T-helper 9 cell (primary cell): ENCODE data around the gene CCDC73.
"Not testable (repeated sequence)": the region's sequence is repeated elsewhere in the genome, so short reads cannot be mapped to it uniquely, and the experiment has no call there.

Experiments used
- DNase-seq: peaks from one replicate; pipeline ENCODE4 v3.0.0-alpha.2; 2020
- total RNA-seq, 2 donors: gene quantifications; one replicate each; lab custom pipeline; 2026; lab: John Stamatoyannopoulos, UW

Gene CCDC73
- total RNA-seq: 0 to 0.14 reads per million in 2 donors

DNA sequence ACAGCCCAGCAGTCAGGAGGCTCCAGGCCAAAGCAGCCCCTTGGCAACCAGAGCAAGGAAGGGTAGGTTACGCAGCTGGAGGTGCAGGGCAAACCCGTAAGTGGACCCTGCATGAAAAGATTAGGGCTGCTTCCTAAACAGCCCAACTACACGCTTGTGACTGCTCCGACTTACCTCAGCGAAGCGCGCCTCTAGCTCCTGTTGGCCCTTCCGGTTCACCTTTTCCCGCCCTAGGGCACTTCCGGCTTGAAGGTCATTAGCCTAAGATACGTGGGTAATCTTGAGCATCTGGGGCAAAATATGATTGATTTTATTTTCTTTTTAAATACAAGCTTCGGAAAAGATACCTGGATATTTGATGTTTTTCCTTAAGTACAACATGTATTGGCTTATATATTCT is at the start of gene CCDC73:
TSS of gene CCDC73 (minus strand) at position 224 of the 400 bp plus-strand sequence. CDS start 34,419 bp downstream, outside the sequence.
- no peak for DNase-seq

DNA sequence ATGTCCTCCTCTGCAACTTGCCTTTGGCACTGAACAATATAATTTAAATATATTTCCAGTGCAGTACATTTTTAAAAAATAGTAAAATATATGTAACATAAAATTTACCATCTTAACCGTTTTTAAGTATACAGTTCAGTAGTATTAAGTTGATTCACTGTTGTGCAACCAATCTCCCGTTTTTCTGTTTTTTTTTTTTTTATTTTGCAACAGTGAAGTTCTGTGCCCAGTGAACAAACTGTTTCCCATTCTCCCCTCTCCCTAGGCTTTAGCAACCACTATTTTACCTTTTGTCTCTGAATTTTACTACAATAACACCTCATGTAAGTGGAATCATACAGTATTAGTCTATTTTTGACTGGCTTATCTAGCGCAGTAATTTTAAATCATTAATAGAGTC is 49.1 kb upstream of the CCDC73 start:
- DNase-seq: no peak

DNA sequence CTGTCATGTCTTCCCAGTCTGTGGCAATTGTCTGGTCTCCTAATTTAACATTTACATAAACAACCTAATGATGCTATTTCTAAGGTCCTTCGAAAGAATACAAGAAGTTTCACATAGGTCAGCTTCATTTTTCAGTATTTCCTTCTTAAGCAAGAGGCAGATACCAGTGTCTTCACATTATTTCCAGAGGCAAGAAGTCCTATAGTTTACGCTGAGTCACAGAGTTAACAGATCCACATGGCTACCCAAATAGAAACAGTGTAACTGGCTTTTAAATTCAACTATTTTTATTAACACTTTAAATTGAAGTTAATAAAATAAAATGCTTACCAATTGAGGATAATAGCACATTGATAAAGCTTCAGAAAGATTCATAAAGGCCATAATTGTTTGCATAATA is 46.1 kb upstream of the CCDC73 start:
- no peak for DNase-seq

DNA sequence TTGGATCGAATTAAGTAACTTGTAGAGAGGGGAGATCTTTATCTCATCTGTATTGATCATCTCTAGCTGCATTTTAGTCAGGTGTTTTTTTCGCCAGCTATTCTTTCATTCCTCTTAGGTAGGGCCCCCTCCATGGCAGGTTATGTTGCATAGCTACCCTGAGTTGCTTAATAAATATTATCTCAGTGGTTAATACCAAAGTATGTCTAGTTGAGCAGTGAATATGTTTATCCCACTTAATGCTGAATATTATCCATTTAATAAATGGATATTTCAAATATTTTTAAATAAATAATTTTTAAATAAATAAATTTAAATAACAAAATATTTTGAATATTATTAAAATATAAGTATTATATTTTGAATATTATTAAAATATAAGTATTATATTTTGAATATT is 44.8 kb upstream of the CCDC73 start:
- DNase-seq: no peak

DNA sequence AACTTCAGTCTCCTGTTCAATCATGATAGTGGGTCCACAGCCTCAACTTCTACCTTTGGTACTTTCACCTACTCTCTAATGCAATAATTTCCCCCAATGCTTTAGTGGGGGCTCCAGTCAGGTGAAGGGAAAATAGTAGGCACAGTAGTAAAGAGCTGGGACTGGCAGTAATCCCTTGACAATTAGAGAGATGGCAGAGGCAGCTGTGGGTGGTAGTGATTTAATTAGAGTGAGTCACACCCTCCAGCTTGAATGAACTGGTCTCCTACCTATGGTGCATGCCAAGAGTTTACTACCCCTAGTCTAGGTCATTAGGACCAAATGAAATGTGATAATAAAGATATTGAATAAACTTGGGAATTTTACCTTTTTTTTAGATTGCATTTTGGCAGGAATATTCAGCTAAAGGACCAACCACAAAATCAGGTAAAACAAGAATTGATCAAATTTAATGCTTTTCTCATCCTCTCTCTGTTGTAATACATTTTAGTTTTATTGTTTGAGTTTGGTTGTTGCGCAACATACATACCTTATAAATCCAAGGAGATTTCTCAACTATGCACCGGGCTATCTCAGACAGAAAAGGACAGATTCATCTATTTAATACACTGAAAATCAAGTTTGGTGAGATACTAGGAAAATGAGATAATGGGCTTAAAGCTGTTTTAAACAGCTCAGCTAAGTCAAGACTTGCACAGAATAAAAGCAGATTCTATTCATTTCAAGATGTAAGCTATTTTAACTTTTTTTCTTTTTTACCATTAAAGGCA is 44.2 kb upstream of the CCDC73 start:
- no peak for DNase-seq

DNA sequence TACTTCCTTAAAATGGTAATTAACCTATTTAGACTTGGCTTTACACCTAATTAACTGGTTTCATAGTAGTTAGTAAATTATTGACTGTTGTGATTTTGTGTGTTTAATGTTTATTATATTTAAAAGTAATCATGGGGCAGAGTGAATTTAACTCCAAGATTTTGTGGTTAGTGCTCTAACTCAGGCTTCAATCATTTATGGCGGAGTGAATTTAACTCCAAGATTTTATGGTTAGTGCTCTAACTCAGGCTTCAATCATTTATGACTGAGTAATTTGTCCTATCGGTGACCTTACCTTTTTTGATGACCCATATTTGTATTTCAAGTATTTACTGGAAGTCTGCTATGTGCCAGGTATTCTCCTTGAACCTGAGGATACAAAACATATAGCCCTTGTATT is 42.5 kb upstream of the CCDC73 start:
- no peak for DNase-seq

DNA sequence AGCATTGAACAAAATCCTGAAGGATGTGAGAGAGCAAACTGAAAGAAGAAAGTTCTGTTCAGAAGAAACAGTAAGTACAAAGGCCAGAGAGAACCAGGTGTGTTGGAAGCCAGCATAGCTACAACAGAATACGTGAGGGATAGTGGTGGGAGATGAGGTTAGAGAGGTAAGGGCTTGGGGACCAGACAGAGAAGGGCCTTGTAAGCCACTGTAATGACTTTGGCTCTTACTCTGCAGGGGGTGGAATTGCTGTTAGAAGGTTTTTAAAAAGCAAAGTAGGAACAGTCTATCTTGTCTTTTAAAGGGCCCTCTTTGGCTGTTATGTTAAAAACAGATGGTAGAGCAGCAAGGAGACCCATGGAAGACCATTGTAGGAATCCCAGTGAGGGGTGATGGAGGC is 39.5 kb upstream of the CCDC73 start:
- no peak for DNase-seq

DNA sequence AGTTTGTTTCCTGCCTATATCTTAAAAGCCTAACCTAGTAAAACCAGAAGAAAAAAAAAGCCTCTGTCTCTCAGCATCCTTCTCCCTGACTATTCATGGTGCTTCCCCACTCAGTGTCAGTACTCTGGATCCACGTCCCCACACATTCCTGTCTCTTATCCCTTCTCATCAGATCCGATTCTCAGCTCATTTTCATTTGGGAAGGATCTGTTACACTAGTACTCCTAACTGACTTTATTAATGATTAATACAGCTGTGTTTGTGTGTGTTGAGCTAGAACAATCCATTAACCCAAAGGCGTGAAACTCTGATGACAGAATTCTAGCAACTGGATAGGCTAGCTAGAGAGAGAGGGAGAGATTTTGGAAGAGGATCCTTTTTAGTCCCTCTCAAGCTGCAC is 36.8 kb upstream of the CCDC73 start:
- no peak for DNase-seq

DNA sequence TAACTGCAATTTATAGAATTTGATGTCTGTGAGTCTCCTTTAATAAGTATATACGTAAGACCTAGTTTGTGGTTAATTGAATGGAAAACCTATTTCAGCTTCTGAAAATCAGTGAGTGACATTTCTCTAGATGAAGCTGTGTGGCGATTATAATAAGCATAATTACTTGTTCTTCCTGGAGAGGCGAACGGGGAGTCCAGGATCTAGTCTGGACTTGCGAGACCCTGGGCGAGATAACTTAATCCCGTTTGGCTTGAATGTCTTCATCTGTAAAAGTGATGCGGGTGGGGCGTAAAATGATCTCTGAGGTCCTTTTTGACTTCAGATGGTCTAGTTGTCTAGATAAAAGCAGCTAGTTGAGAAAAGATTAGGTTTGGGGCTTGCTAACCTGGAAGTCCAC is 36.3 kb upstream of the CCDC73 start:
- no peak for DNase-seq

DNA sequence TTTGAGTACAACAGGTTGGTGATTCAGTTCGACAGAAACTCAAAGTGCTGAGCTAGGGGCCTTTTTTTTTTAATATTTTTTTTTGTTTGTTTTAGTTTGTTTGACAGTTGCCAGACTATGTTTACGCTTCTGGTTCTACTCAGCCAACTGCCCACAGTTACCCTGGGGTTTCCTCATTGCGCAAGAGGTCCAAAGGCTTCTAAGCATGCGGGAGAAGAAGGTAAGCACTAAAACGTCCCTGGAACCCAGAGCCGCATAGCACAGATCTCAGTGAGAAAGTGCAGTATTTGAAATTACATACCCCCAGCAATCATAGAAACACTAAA is 35.9 kb upstream of the CCDC73 start:
- no peak for DNase-seq

DNA sequence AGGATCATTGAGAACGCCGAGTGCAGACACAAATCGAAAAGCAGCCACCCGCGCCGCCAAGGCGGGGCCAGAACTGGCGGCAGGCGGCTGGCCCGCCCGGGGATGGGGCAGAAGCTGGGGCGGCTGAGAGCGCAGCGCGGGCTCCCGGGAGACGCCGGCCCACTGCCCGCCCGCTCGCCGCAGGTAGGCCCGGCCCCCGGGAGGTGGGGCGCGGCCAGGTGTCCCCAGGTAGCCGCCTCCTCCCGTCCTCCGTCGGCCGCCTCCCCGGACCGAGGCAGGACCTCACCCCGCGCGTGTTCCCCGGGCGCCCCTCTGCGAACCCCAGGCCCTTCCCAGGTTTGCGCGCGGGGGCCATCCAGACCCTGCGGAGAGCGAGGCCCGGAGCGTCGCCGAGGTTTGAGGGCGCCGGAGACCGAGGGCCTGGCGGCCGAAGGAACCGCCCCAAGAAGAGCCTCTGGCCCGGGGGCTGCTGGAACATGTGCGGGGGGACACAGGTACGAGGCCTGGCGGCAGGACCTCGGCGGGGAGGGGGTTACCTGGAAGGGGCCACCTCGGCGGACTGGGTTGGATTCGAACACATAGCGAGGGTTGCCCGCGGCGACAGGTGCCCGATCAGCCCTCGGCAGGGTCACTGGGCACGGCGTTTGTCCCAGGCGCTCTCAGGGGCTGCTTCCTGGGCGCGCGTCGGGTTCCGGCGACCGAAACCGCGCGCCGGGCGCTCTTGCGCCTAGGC is 35.4 kb upstream of the CCDC73 start, which contains the start of gene PRRG4:
TSS of gene PRRG4 (plus strand) at position 248 of the 733 bp plus-strand sequence. CDS start 603 bp downstream, outside the sequence.
- DNase-seq: peak; percentile 1

DNA sequence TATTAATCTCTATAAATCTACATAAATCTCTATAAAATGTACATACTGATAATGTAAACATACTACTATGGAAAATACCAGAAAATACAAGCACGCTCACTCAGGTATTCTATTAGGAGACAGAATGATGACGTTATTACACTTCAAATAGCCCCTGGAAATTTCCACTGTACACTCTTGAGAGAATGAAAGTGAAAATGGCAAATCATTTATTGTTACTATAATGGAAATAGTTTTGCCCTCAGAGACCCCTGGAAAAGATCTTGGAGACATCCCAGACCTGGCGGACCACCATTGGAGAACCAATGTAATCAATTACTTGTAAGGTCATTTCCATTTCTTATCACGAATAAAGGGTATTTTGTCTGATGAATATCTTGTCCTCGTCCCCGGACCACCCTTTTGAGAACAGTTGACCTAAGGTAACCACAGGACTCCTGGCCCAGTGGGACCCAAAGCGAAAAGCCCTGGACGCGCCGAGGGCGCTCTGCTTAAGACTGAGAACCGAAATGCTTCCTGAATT is 34.8 kb upstream of the CCDC73 start:
- no peak for DNase-seq

DNA sequence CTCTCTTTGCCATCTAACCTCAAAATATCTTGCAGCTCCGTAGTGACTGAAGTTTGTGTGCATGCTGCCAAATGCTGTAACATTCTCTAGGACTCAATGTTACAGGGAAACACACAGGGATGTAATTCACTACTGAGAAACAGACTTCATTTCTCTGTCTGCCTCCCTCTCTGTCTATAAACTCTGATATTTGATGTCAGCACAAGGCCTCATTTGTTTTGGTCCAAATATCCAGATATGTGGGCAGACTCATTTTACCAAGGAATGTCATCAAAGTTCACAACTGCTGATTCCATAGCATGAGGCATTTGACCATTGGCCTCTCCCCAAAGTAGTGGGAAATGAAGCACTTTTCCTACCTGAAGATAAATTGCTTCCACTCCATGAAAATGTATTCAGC is 32.8 kb upstream of the CCDC73 start:
- DNase-seq: no peak

DNA sequence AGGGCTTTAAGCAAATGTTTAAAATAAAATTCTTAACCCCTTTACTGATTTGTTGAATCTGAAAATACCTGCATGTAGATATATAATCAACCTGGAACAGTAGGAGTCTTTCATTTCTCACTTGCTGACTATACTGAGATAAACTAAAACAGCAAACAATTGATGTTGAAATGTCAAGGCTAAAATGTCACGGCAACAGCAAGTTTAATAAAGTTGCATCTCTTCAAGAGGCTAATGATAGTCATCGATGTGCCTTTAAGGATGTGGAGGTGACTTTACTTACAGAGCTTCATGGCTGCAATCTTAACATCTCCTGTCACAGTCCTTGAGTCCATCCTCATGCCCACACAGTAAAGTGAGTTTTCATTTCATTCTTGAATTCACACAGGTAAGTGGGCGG is 31.7 kb upstream of the CCDC73 start:
- DNase-seq: no peak

DNA sequence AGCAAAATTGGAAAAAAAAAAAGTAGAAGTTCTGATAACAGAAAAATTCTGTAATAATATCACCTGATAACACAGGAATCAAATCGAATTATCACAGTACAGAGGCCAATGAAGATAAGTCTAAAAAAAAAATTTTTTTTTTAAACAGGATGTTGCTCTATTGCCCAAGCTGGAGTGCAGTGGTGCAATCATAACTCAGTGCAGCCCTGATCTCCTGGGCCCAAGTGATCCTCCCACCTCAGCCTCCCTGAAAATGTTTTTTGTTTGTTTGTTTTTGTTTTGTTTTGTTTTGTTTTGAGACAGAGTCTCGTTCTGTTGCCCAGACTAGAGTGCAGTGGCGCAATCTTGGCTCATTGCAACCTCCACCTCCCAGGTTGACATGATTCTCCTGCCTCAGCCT is 29.2 kb upstream of the CCDC73 start:
- not testable (repeated sequence) for DNase-seq

DNA sequence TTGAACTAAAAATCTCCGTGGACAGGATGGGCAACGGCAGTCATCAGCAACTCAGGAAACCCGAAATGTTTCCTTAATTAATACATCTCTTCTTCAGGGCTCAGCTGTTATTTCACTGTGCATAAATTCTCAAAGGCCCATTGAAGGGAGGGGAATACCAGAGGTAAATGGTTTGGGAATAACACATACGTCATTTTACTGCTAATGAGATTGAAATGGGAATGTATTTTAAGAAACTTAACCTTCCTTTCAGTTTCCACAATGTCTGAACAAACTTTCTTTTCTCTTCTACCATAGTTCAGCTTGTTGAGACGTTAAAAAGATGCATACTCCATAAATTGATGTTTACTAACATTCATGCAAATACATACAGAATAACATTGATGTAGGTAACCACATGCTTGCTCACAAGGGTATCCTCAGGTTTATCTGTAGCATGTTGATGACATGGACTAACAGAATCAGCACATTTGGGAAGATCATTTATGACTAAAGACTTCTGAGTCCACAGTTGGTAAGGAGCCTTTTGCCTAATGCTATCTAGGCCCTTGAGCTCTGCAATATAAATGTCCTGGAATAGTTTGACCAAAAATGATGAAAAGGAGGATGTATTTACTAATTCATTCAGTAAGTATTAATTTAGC is 27.6 kb upstream of the CCDC73 start:
- DNase-seq: no peak

DNA sequence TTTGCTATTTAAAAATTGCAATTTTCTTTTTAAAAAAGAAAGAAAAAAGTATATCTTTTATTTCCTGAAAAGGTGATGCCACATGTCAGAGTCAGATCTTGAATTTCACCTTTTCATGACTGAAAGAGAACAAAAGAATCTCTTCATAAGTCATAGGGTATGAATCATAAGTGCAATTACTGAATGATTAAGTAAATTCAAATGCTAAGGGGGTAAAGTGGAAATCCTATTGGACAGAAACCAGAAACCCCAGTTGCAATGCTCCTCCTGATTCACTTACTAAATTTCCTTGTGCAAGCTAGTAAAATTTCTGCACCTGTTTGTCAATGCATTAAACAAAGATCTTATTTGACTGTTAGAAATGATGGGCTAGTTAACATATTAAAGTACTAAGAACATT is 27.1 kb upstream of the CCDC73 start:
- no peak for DNase-seq

DNA sequence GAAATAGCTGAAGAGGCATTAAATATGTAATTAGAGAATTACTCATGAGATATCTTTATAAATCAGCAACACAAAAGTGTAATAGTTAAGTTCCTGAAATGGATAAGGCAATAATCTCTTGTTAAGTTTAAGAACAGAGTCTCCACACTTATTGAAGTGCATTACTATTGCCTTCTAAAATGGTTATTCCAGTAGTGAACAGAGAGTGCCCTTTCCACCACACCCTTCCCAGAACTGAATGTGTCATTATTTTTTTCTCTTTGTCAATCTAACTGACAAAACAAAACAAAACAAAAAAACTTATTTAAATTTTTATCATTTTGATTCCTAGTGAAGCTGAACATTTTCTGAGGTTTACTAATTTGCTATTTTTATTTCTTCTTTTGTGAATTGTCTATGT is 26.0 kb upstream of the CCDC73 start:
- no peak for DNase-seq

DNA sequence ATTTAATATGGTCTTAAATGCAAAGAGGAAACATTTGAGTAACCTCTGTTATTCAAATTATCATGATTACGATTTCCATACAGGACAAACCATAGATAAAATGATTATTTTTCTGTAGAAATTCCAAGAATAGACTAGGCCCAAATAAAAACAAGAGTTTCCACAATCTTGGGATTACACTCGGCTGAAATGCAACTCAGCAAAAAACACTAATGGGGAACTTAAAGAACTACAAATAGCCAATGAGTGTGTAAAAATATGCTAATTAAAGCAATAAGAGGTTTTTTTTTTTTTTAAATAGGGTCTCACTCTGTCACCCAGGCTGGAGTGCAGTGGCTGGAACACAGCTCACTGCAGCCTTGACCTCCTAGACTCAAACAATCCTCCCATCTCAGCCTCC is 24.7 kb upstream of the CCDC73 start:
- no peak for DNase-seq

DNA sequence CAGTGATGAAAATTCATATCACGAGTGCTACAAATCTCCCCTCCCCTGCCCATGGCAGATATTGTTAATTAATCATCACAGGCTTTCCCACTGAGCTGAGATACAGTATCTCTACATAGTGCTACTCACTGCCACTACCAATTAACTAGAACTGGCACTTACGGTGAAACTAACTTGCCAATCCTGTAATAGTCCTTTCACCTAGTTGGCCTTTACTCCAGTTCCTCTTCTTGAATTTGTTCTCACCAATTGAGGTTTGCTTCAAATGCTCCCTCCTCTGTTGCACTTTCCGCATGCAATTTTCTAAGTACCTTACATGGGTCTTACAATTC is 23.4 kb upstream of the CCDC73 start:
- DNase-seq: no peak

DNA sequence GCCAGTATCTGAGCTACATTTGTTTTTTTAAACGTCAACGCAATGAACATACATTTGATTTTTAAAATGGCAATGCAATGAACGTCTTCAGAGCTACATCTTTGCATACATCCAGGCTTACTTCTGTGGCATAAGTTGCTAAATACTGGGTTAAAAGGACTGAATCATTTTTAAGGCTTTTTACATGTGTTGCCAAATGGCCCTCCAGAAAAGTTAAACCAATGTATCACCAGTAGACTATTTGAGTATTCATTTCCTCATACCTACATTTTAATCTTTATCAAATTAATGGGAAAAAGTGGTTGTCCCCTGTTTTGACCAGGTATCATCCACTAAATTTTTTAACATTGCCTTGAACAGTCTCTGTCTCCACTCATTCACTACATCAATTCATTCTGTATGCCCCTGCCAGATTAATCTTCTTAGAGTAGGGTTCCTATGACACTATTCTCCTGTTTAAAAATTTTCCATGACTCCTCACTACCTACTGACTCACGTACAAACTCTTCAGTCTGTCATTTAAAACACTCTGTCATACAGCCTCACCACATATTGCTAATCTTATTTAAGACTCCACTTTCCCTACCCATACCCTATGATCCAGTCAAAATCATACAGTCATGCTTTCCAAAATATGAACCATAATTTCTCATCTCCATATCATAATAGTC is 22.9 kb upstream of the CCDC73 start:
- no peak for DNase-seq

DNA sequence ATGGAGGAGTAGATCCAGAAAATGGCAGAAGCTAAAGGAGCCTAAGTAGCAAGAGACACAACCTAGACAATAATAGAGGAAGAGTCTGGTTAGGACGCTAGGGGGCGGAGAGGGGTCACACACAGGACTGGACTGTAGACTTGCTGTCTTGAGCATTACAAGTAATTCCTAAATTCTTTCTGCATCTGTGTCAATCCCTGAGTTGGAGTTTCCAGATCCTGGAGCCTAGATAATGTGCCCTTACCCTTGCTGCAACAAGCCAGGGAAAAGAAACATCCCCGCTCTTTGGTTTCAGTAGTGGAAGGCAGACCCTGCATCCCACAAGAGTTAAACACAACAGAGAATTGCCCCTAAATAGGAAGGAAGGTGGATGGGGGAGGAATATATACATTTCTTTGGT is 14.9 kb upstream of the CCDC73 start:
- peak; percentile 6 for DNase-seq

DNA sequence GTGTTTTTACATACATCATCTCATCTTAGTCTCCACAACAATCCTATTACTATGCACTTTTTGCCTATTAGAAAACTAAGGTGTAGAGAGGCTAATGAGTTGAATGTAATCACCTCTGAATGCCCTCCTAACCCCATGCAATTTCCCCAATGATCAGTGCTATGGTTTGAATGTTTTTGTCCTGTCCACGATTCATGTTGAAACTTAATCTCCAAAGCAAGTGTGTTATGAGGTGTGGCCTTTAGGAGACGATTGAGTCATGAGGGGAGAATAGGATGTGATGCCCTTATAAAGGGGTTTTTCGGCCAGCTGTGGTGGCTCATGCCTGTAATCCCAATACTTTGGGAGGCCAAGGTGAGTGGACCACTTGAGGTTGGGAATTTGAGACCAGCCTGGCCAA is 2.0 kb upstream of the CCDC73 start:
- no peak for DNase-seq
